ENCODE results near the gene USP17L13.
"Not testable (repeated sequence)": the region's sequence is repeated elsewhere in the genome, so short reads cannot be mapped to it uniquely, and the experiment has no call there.

DNA sequence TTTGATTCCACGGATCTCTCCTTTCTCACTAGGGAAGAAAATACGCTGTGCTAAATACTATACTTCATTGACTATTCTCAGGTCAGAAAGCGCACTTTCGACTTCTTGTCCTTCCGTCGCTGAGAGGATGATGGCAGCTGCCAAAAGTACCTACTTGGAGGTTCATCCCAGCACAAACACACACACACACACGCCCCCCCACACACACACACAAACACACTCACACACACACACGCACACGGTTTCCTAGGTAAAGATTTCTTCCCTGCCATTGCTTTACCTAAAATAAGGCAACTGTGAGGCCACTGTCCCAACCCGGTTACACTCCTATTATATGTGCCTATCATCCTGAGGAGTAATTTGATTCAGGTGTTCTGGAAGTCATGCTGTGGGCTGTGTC, 47.0 kb downstream of the USP17L13 start:
- not testable (repeated sequence) for TF ChIP-seq YY1 (IDR thresholded peaks at IDR 0.05; ENCODE audit: low read depth); NFIC (IDR thresholded peaks at IDR 0.05; ENCODE audit: borderline replicate concordance); EP300 (IDR thresholded peaks at IDR 0.05; ENCODE audit: borderline replicate concordance in 1 of 2, low read depth in 1 of 2, low read length in 1 of 2); POLR2AphosphoS5 (IDR thresholded peaks at IDR 0.05; ENCODE audit: low read depth, low read length); REST (IDR thresholded peaks at IDR 0.05; ENCODE audit: low read depth, low read length); MXI1 (IDR thresholded peaks at IDR 0.05; ENCODE audit: low read depth, low read length); TAF1 (IDR thresholded peaks at IDR 0.05; ENCODE audit: borderline replicate concordance, low read depth, low read length)
- TF ChIP-seq, protein P1, sequence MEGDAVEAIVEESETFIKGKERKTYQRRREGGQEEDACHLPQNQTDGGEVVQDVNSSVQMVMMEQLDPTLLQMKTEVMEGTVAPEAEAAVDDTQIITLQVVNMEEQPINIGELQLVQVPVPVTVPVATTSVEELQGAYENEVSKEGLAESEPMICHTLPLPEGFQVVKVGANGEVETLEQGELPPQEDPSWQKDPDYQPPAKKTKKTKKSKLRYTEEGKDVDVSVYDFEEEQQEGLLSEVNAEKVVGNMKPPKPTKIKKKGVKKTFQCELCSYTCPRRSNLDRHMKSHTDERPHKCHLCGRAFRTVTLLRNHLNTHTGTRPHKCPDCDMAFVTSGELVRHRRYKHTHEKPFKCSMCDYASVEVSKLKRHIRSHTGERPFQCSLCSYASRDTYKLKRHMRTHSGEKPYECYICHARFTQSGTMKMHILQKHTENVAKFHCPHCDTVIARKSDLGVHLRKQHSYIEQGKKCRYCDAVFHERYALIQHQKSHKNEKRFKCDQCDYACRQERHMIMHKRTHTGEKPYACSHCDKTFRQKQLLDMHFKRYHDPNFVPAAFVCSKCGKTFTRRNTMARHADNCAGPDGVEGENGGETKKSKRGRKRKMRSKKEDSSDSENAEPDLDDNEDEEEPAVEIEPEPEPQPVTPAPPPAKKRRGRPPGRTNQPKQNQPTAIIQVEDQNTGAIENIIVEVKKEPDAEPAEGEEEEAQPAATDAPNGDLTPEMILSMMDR (IDR thresholded peaks at IDR 0.05), result not testable (repeated sequence)
